ENCODE measurements around the gene GPR162.

Gene GPR162

GRCh38 chr12:6849427-6849826, 27.8 kb downstream of the GPR162 start:
- H3K27ac ChIP-seq = peak overlapping the region; percentile 92
- TF ChIP-seq, protein P1, sequence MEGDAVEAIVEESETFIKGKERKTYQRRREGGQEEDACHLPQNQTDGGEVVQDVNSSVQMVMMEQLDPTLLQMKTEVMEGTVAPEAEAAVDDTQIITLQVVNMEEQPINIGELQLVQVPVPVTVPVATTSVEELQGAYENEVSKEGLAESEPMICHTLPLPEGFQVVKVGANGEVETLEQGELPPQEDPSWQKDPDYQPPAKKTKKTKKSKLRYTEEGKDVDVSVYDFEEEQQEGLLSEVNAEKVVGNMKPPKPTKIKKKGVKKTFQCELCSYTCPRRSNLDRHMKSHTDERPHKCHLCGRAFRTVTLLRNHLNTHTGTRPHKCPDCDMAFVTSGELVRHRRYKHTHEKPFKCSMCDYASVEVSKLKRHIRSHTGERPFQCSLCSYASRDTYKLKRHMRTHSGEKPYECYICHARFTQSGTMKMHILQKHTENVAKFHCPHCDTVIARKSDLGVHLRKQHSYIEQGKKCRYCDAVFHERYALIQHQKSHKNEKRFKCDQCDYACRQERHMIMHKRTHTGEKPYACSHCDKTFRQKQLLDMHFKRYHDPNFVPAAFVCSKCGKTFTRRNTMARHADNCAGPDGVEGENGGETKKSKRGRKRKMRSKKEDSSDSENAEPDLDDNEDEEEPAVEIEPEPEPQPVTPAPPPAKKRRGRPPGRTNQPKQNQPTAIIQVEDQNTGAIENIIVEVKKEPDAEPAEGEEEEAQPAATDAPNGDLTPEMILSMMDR (IDR thresholded peaks at IDR 0.05; ENCODE audit: low read depth, low read length) = no peak
- H3K36me3 ChIP-seq = peaks cover 71% of the 10 kb centered on the region
- no peaks in the 10 kb centered on the region for H3K9me3 ChIP-seq (ENCODE audit: severe bottlenecking)
- DNase-seq = no peak
- H3K27me3 ChIP-seq (ENCODE audit: insufficient read depth, low read depth, severe bottlenecking) = no peaks in the 10 kb centered on the region
- H3K4me3 ChIP-seq (ENCODE audit: low read depth, low read length) = no peak overlapping the region

DNA sequence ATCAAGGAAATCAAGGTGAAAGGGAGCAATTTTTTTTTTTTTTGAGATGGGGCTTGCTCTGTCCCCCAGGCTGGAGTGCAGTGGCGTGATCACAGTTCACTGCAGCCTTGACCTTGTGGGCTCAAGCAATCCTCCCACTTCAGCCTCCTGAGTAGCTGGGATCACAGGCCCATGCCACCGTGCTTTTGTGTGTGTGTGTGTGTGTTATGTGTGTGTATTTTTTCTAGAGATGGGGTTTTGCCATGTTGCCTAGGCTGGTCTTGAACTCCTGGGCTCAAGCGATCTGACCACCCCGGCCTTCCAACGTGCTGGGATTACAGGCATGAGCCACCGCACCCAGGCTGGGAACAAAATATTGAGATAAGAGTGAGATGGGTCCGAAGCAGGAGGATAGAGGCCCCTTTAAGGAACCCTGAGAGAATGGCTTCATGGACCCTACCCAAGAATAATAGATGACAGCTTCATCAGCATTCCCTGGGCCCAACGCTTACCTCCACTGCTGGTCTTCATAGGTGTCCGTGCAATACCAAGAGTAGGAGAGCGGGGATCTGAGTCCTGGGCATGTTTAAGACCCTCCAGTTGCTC, 28.4 kb downstream of the GPR162 start:
- peak overlapping the region; percentile 77 for H3K4me3 ChIP-seq (ENCODE audit: low read depth, low read length)
- H3K27me3 ChIP-seq (ENCODE audit: insufficient read depth, low read depth, severe bottlenecking) = no peaks in the 10 kb centered on the region
- H3K9me3 ChIP-seq (ENCODE audit: severe bottlenecking) = no peaks in the 10 kb centered on the region
- no peak for DNase-seq
- H3K27ac ChIP-seq = peak overlapping the region; percentile 92
- peaks cover 65% of the 10 kb centered on the region for H3K36me3 ChIP-seq
- TF ChIP-seq, protein P1 (IDR thresholded peaks at IDR 0.05; ENCODE audit: low read depth, low read length) = no peak

DNA sequence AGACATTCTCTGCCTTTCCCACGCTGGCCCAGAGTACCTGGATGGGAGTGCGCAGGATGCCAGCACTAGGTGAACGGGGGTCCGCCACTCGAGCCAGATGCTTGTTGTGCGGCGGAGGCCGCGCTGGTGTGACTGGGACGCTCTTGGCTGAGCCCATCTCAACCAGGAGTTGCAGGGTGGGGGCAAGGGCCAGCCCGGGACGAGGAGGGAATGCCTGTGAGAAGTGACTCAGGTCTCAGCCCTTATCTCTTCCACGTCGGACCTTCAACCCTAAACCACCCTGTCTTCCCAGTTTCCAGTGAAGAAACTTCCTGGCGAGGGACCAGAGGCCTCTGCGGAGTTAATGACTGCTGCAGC, 29.2 kb downstream of the GPR162 start:
- TF ChIP-seq, protein P1 (IDR thresholded peaks at IDR 0.05; ENCODE audit: low read depth, low read length) = no peak
- Histone ChIP-seq H3K27me3 (ENCODE audit: insufficient read depth, low read depth, severe bottlenecking) (no peaks in the 10 kb centered on the region), H3K36me3 (peaks cover 62% of the 10 kb centered on the region), H3K9me3 (ENCODE audit: severe bottlenecking) (no peaks in the 10 kb centered on the region), H3K4me3 (ENCODE audit: low read depth, low read length) (peak overlapping the region; percentile 77), H3K27ac (peak overlapping the region; percentile 92)
- DNase-seq = no peak

DNA sequence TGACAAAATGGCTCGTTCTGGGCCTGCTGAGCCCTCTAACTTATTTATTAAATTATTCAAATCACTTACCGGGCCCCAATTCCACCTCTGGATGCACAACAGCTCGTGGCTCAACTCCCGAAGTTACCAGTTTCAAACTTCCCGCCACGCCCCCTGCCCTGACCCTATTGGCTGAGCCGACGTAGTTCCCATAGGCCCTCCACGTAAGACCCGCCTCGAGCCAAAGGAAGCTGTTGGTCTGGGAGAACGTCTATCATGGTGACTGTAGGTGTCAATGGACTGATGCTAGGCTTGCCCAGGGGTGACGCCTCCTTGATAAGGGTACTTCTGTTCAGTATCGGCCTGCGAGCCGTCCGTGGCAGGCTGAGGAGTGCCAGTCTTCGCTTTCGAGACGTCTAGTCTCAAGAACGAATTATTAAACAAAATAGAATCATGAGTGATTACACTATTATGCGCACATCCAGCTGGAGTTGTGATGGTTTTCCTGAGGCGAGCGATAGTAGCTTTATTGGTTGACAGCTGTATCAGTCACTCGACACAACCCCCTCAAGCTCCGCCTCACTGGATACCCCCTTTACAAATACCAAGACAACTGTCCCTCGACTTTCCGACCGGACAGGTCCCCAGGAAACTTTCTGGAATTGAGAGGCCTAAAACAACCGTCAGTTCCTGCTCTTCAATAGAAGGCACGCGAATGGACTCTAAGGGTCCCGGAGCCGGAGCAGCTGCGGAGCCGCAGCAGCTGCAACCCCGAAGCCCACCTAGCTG, 29.7 kb downstream of the GPR162 start, which contains the start of gene CDCA3:
Gene CDCA3 (minus strand): TSS at position 134 of the 768 bp plus-strand sequence. CDS start 334 bp downstream, outside the sequence.
- Histone ChIP-seq H3K27ac (peak within 1 kb of the TSS; percentile 92), H3K27me3 (ENCODE audit: insufficient read depth, low read depth, severe bottlenecking) (no peaks in the 10 kb centered on the region), H3K4me3 (ENCODE audit: low read depth, low read length) (peak within 1 kb of the TSS; percentile 77), H3K36me3 (peaks cover 62% of the 10 kb centered on the region), H3K9me3 (ENCODE audit: severe bottlenecking) (no peaks in the 10 kb centered on the region)
- TF ChIP-seq, protein P1 (IDR thresholded peaks at IDR 0.05; ENCODE audit: low read depth, low read length) = no peak
- DNase-seq = peak; percentile 97

DNA sequence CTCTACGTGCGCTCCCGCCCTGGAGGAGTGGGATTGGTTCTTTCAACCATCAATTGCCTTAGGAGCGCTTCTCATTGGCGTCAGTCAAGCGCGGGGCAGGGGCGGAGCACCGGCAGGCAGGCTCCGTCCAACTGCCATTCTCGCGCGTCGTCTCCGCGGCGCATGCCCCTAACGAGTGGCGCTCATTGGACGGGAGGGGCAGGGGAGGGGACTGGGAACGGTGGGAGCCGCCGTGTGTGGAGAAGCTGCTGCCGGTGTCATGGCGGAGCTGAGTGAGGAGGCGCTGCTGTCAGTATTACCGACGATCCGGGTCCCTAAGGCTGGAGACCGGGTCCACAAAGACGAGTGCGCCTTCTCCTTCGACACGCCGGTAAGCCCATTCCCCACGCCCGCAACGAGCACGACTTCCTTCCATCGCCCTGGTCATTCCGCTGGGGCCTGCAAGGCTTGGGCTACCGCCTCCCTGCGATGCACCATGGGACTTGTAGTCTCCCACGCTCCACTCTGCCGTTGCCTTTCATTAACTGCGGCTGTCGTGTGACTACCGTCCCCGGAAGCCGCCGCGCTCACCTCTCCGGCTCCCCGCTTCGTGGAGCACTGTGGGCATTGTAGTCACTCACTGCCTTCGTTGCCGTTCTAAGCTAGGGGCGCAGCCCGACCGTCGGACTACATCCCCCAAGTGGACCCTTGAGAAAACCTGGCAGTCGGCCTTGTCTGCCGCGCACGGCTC, 30.5 kb downstream of the GPR162 start, which contains the start of gene USP5:
Gene USP5 (plus strand): TSS at position 230 of the 730 bp plus-strand sequence. CDS start 30 bp downstream, at position 260.
- Histone ChIP-seq H3K27ac (peak within 1 kb of the TSS; percentile 92), H3K4me3 (ENCODE audit: low read depth, low read length) (peak within 1 kb of the TSS; percentile 77), H3K27me3 (ENCODE audit: insufficient read depth, low read depth, severe bottlenecking) (no peaks in the 10 kb centered on the region), H3K36me3 (peaks cover 62% of the 10 kb centered on the region), H3K9me3 (ENCODE audit: severe bottlenecking) (no peaks in the 10 kb centered on the region)
- TF ChIP-seq, protein P1 (IDR thresholded peaks at IDR 0.05; ENCODE audit: low read depth, low read length) = no peak
- DNase-seq = peak; percentile 99

All from WERI-Rb-1 (cell line).